ENCODE measurements around the gene DNAH9. TPM values are rescaled to one million over a fixed set of nuclear protein-coding genes. Genes with fewer than 3 reads are reported as not detected.

DNAH9 gene
- total and polyA plus RNA-seq, 4 donors = 9.2 to 23.4 (median 18.3) TPM

DNA sequence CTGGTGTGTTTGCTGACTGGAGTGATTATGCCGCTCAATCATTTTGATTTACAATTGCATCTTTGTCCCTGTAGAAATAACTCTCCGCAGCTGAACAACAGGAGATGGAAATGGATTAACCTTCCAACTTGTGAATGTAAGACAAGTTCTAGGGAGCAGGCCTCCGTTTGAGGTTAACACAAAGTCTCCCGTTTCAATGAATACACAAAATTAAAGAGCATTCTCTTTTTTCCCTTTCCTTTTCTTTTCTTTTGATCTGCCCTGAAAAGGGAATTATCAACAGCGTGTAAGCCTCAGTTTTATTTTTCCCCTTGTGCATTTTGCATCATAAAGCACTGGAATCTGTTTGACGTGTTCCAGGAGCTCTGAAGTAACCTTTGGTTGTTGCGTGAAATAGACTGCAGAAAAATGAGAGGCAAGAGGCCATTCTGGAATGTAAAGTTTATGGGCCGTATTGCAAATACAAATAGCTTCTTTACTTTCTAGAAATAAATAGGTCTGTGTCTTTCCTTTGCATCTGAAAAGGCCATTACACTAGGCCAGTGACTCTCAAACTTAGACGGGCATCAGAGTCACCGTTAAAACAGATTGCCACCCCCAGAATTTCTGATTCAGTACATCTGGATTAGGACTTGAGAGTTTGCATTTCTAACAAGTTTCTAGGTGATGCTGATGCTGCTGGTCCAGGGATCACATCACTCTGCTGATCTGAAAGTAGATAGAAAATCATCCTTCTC lies 234.3 kb downstream of the DNAH9 start:
- no peak overlapping the region for H3K4me3 ChIP-seq (ENCODE audit: low read depth, low read length)
- DNase-seq (ENCODE audit: low read depth in 4 of 6, low spot score in 6 of 6) = peak in 1 of 6 donors; percentile 60
- 11% methylated on average over 3 of the region's 10 CpGs for WGBS (ENCODE audit: insufficient coverage)
- H3K27ac ChIP-seq (ENCODE audit: low read depth, low read length) = no peak overlapping the region
- no peaks in the 10 kb centered on the region for H3K9me3 ChIP-seq (ENCODE audit: control insufficient read depth, insufficient read depth, low read length)
- no peaks in the 10 kb centered on the region for H3K36me3 ChIP-seq (ENCODE audit: control insufficient read depth, insufficient read depth, low read length)
- no peaks in the 10 kb centered on the region for H3K27me3 ChIP-seq (ENCODE audit: control insufficient read depth, insufficient read depth, low read length)
- H3K4me1 ChIP-seq (ENCODE audit: control insufficient read depth, insufficient read depth, low read length) = no peaks in the 10 kb centered on the region

DNA sequence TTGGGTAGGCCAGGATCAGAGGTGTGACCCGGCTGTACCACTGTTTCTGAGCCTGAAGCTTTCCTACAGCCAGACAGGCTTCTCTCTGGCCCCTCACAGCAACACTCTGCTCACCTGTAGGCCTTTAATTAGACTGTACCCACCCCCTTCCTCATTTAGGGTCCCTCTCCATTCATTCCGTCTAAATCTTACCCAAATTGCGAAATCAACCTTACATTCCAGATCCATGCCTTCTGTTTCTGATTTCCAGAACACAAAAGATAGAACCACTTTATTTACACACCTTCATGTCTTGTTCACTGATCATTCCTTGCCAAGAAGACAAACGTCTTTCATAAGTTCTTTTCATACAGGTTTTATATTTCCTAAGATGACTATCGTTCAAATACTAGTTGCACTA lies 238.2 kb downstream of the DNAH9 start:
- Histone ChIP-seq H3K9me3 (ENCODE audit: control insufficient read depth, insufficient read depth, low read length) (no peaks in the 10 kb centered on the region), H3K4me1 (ENCODE audit: control insufficient read depth, insufficient read depth, low read length) (no peaks in the 10 kb centered on the region), H3K36me3 (ENCODE audit: control insufficient read depth, insufficient read depth, low read length) (no peaks in the 10 kb centered on the region), H3K27me3 (ENCODE audit: control insufficient read depth, insufficient read depth, low read length) (no peaks in the 10 kb centered on the region), H3K27ac (ENCODE audit: low read depth, low read length) (no peak overlapping the region), H3K4me3 (ENCODE audit: low read depth, low read length) (no peak overlapping the region)
- no peak for DNase-seq (ENCODE audit: low read depth in 4 of 6, low spot score in 6 of 6)
- WGBS (ENCODE audit: insufficient coverage) = 100% methylated on average over 3 of the region's 5 CpGs

DNA sequence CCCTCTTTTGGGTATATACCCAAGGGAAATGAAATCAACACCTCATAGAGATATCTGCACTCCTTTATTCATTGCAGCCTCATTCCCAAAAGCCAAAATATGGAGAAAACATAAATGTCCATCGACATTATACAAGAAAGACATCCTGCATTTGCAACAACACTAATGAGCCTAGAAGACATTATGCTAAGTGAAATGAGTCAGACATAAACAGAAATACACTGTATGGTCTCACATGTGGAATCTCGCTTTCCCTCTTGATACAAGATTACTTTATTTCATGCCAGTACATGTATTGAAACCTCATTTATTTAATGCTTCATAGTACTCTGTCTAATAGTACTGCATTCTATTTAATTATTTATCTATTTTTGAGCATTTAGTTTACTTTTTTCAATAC lies 241.8 kb downstream of the DNAH9 start:
- no peak overlapping the region for H3K4me3 ChIP-seq (ENCODE audit: low read depth, low read length)
- H3K36me3 ChIP-seq (ENCODE audit: control insufficient read depth, insufficient read depth, low read length) = no peaks in the 10 kb centered on the region
- no peaks in the 10 kb centered on the region for H3K4me1 ChIP-seq (ENCODE audit: control insufficient read depth, insufficient read depth, low read length)
- H3K27me3 ChIP-seq (ENCODE audit: control insufficient read depth, insufficient read depth, low read length) = no peaks in the 10 kb centered on the region
- H3K9me3 ChIP-seq (ENCODE audit: control insufficient read depth, insufficient read depth, low read length) = no peaks in the 10 kb centered on the region
- no CpG with 5 or more reads among the region's 2 CpGs for WGBS (ENCODE audit: insufficient coverage)
- DNase-seq (ENCODE audit: low read depth in 4 of 6, low spot score in 6 of 6) = peak in 1 of 6 donors; percentile 4
- H3K27ac ChIP-seq (ENCODE audit: low read depth, low read length) = no peak overlapping the region

DNA sequence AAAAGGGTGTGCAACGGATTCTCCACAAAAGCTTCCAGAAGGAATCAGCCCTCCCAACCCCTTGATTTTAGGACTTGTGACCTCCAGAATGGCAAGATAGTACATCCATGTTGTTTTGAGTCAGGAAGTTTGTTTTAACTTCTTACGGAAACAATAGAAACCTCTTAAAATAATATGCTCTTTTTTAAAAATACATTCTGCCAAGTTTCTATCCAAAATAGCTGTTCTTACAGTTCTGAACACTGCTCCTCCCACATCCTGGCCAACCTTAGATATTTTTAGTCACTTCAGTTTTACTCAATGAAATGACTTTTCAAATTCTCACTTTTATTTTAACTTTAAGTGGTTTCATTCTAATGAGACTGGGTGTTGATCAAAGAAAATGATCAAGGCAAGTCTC lies 242.6 kb downstream of the DNAH9 start:
- Histone ChIP-seq H3K27me3 (ENCODE audit: control insufficient read depth, insufficient read depth, low read length) (no peaks in the 10 kb centered on the region), H3K4me3 (ENCODE audit: low read depth, low read length) (no peak overlapping the region), H3K27ac (ENCODE audit: low read depth, low read length) (no peak overlapping the region), H3K4me1 (ENCODE audit: control insufficient read depth, insufficient read depth, low read length) (no peaks in the 10 kb centered on the region), H3K36me3 (ENCODE audit: control insufficient read depth, insufficient read depth, low read length) (no peaks in the 10 kb centered on the region), H3K9me3 (ENCODE audit: control insufficient read depth, insufficient read depth, low read length) (no peaks in the 10 kb centered on the region)
- 100% methylated on average over 1 of the region's 2 CpGs for WGBS (ENCODE audit: insufficient coverage)
- DNase-seq (ENCODE audit: low read depth in 4 of 6, low spot score in 6 of 6) = no peak

DNA sequence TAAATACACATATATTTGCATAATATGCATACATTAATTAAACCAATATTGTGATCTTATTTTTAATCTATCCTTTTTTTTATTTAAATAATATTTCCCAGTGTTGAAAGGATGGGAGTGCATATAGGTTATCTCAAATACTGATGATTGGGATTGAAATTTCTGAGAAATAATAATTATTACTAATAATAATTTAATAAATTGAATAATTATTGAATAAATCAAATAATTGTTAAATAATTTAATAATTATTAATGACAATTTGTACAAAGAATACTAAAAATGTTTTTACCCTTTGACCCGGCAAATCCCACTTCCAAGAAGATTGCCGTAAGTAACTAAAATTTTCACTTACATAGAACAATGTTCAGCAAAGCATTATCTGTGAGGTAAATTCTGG lies 250.1 kb downstream of the DNAH9 start:
- Histone ChIP-seq H3K9me3 (ENCODE audit: control insufficient read depth, insufficient read depth, low read length) (no peaks in the 10 kb centered on the region), H3K27me3 (ENCODE audit: control insufficient read depth, insufficient read depth, low read length) (no peaks in the 10 kb centered on the region), H3K27ac (ENCODE audit: low read depth, low read length) (no peak overlapping the region), H3K36me3 (ENCODE audit: control insufficient read depth, insufficient read depth, low read length) (no peaks in the 10 kb centered on the region), H3K4me1 (ENCODE audit: control insufficient read depth, insufficient read depth, low read length) (no peaks in the 10 kb centered on the region), H3K4me3 (ENCODE audit: low read depth, low read length) (no peak overlapping the region)
- no CpG with 5 or more reads among the region's 2 CpGs for WGBS (ENCODE audit: insufficient coverage)
- DNase-seq (ENCODE audit: low read depth in 4 of 6, low spot score in 6 of 6) = no peak

DNA sequence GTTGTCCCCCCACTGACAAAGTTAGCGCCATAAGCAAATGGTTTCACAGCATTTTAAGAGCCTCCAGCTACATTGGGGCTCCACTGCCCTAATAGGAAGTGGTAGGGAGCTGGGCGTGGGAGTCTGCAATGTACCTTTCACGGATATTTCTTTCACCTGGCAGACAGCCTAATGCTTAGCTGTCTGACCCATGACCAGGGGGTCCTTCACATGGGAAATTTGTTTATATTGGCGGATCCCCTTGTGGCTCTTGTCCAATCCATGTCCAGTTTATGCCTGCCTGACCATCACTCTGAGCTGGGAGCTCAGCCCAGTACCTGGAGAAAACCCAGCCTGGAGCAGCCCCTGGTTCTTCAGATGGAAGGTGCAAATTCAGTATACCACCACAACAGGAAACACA lies 254.0 kb downstream of the DNAH9 start:
- no peak for DNase-seq (ENCODE audit: low read depth in 4 of 6, low spot score in 6 of 6)
- Histone ChIP-seq H3K4me1 (ENCODE audit: control insufficient read depth, insufficient read depth, low read length) (peaks cover 7% of the 10 kb centered on the region), H3K27ac (ENCODE audit: low read depth, low read length) (no peak overlapping the region), H3K9me3 (ENCODE audit: control insufficient read depth, insufficient read depth, low read length) (no peaks in the 10 kb centered on the region), H3K27me3 (ENCODE audit: control insufficient read depth, insufficient read depth, low read length) (no peaks in the 10 kb centered on the region), H3K4me3 (ENCODE audit: low read depth, low read length) (no peak overlapping the region), H3K36me3 (ENCODE audit: control insufficient read depth, insufficient read depth, low read length) (no peaks in the 10 kb centered on the region)
- WGBS (ENCODE audit: insufficient coverage) = 80% methylated on average over 1 of the region's 4 CpGs

DNA sequence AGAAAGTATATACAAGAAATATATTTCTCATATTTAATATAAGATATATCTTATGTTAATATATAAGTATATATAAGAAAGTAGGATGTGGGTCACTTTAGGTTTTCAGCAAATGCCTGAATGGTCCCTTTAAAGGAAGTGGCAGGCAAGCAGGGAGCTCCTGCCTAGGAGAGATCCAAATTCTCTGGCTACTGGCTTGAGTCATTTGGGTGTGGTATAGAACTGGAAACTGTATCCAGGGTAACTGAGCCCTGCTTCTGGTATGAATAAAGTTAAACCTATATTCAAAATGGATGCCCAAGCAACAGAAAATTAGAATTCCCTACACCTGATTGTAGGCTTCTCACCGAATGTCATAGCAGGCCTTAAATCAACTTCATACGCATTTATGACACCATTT lies 254.6 kb downstream of the DNAH9 start:
- H3K9me3 ChIP-seq (ENCODE audit: control insufficient read depth, insufficient read depth, low read length) = no peaks in the 10 kb centered on the region
- H3K4me1 ChIP-seq (ENCODE audit: control insufficient read depth, insufficient read depth, low read length) = peaks cover 7% of the 10 kb centered on the region
- H3K4me3 ChIP-seq (ENCODE audit: low read depth, low read length) = no peak overlapping the region
- H3K36me3 ChIP-seq (ENCODE audit: control insufficient read depth, insufficient read depth, low read length) = no peaks in the 10 kb centered on the region
- peak in 1 of 6 donors; percentile 12 for DNase-seq (ENCODE audit: low read depth in 4 of 6, low spot score in 6 of 6)
- no peaks in the 10 kb centered on the region for H3K27me3 ChIP-seq (ENCODE audit: control insufficient read depth, insufficient read depth, low read length)
- H3K27ac ChIP-seq (ENCODE audit: low read depth, low read length) = peak overlapping the region; percentile 49
- 67% methylated on average over 2 of the region's 2 CpGs for WGBS (ENCODE audit: insufficient coverage)

DNA sequence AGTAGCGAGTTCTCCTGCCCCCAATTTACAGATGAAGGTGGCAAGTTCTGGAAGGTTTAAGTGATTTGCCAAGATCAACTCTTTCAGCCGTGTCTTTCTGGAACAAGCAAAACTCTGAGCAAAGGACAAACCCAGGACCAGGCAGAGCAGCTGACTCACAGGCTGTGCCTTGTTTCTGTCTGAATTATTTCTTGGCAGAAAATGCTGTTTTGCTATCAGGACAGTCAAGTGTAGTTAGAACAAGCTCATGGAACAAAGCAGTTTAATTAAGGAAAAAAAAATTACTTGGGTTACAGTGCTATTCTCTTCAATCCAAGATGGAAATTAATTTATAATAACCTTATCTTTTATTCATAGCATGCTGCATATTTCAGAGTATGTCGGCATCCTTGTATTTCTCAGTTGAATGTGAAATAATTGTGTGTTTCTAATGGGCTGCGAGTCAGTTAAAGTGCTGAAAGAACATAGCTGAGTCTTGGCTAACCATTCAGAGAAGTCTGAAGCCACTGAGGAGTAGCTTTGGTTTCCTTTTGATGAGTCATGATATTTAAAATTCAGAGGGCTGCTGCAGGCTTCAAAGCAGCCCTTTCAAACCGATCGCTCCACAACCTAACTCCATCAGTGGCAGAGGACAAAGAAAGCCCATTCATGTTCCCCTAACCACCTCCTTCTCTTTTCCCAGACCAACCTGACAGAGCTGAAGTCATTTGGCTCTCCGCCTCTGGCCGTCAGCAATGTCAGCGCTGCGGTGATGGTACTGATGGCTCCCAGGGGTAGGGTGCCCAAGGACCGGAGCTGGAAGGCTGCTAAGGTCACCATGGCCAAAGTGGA lies 255.3 kb downstream of the DNAH9 start:
- DNase-seq (ENCODE audit: low read depth in 4 of 6, low spot score in 6 of 6) = peak in 5 of 6 donors; percentile 28 to 78 (median 36)
- 40% methylated on average over 11 of the region's 11 CpGs for WGBS (ENCODE audit: insufficient coverage)
- H3K4me3 ChIP-seq (ENCODE audit: low read depth, low read length) = no peak overlapping the region
- no peaks in the 10 kb centered on the region for H3K9me3 ChIP-seq (ENCODE audit: control insufficient read depth, insufficient read depth, low read length)
- no peaks in the 10 kb centered on the region for H3K36me3 ChIP-seq (ENCODE audit: control insufficient read depth, insufficient read depth, low read length)
- H3K4me1 ChIP-seq (ENCODE audit: control insufficient read depth, insufficient read depth, low read length) = peaks cover 7% of the 10 kb centered on the region
- H3K27ac ChIP-seq (ENCODE audit: low read depth, low read length) = peak overlapping the region; percentile 63
- no peaks in the 10 kb centered on the region for H3K27me3 ChIP-seq (ENCODE audit: control insufficient read depth, insufficient read depth, low read length)

DNA sequence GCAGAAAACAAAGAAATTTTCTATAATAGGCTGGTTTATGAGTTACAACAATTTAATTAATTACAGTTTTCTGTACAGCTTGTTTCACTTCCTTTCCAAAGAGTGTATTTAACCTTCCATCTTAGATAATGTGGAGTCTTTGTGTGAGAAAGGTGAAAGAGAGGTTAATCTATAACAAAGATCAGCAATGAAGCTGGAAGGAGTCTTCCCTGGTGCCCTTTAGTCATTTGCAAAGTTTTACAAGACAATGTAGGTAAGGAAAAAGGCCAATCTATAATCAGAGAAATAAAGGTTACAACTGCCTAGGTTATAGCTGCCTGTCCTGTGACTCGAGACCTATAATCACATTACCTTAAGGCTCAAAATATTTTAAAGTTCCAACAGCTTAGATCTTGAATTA lies 257.0 kb downstream of the DNAH9 start:
- WGBS (ENCODE audit: insufficient coverage) = 100% methylated on average over 1 of the region's 1 CpG
- peaks cover 7% of the 10 kb centered on the region for H3K4me1 ChIP-seq (ENCODE audit: control insufficient read depth, insufficient read depth, low read length)
- H3K9me3 ChIP-seq (ENCODE audit: control insufficient read depth, insufficient read depth, low read length) = no peaks in the 10 kb centered on the region
- no peak overlapping the region for H3K27ac ChIP-seq (ENCODE audit: low read depth, low read length)
- DNase-seq (ENCODE audit: low read depth in 4 of 6, low spot score in 6 of 6) = no peak
- H3K36me3 ChIP-seq (ENCODE audit: control insufficient read depth, insufficient read depth, low read length) = no peaks in the 10 kb centered on the region
- H3K27me3 ChIP-seq (ENCODE audit: control insufficient read depth, insufficient read depth, low read length) = no peaks in the 10 kb centered on the region
- no peak overlapping the region for H3K4me3 ChIP-seq (ENCODE audit: low read depth, low read length)

DNA sequence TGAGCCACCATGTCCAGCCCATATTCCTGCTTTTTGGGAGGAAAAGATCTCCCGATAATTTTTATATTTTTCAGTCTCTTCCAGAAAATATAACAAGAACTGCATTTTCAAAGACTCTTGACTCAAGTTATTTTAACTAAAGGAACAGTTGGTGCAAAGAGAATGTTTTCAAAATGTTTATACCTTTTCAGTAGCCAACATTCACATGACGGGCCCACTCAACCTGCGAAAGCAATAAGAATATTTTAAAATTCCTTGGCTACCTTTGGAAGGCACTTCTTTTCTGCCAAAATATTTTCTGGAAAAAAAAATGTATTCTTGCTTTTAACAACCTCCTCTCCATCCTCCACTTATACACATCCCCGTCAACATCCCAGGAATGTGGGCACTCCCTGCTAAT lies 258.7 kb downstream of the DNAH9 start:
- H3K27me3 ChIP-seq (ENCODE audit: control insufficient read depth, insufficient read depth, low read length) = no peaks in the 10 kb centered on the region
- DNase-seq (ENCODE audit: low read depth in 4 of 6, low spot score in 6 of 6) = peak in 1 of 6 donors; percentile 64
- WGBS (ENCODE audit: insufficient coverage) = 100% methylated on average over 1 of the region's 4 CpGs
- no peak overlapping the region for H3K27ac ChIP-seq (ENCODE audit: low read depth, low read length)
- no peaks in the 10 kb centered on the region for H3K9me3 ChIP-seq (ENCODE audit: control insufficient read depth, insufficient read depth, low read length)
- H3K36me3 ChIP-seq (ENCODE audit: control insufficient read depth, insufficient read depth, low read length) = no peaks in the 10 kb centered on the region
- peaks cover 7% of the 10 kb centered on the region for H3K4me1 ChIP-seq (ENCODE audit: control insufficient read depth, insufficient read depth, low read length)
- H3K4me3 ChIP-seq (ENCODE audit: low read depth, low read length) = no peak overlapping the region
